ENCODE data around the gene PTGES2. TPM values are rescaled to one million over a fixed set of nuclear protein-coding genes. Genes with fewer than 3 reads are reported as not detected.

Gene PTGES2
- polyA plus RNA-seq, 1 experiment = 91.9 TPM

- no peak for DNase-seq (ENCODE audit: low read depth)
- no peak for TF ChIP-seq CTCF (IDR thresholded peaks at IDR 0.05; ENCODE audit: insufficient read depth, low read depth, low read length)
- ChIA-PET POLR2A (no interaction called here), CTCF (interaction anchor here (0.6 to 2.2 kb wide), 3 partner anchors 18 to 29 kb away, joined by 3 to 8 read pairs (median 6); partner anchors contain the start of gene PTGES2)
- peaks cover 1% of the 10 kb centered on the region for H3K27me3 ChIP-seq (ENCODE audit: control insufficient read depth, insufficient read depth, low read length)
- no peaks in the 10 kb centered on the region for H3K36me3 ChIP-seq (ENCODE audit: control insufficient read depth, insufficient read depth, low read length)
- H3K4me3 ChIP-seq (ENCODE audit: low read depth, low read length) = no peak overlapping the region
Measured at GRCh38 chr9:128146591-128147120, 19.1 kb upstream of the PTGES2 start.

- CTCF ChIA-PET = interaction anchor here (2.2 kb wide), 1 partner anchor 18 kb away, joined by 8 read pairs; the partner anchor contains the start of gene PTGES2
- Histone ChIP-seq H3K27me3 (ENCODE audit: control insufficient read depth, insufficient read depth, low read length) (peaks cover 1% of the 10 kb centered on the region), H3K4me3 (ENCODE audit: low read depth, low read length) (no peak overlapping the region), H3K36me3 (ENCODE audit: control insufficient read depth, insufficient read depth, low read length) (no peaks in the 10 kb centered on the region)
- TF ChIP-seq CTCF (IDR thresholded peaks at IDR 0.05; ENCODE audit: insufficient read depth, low read depth, low read length) = no peak
- POLR2A ChIA-PET = no interaction called here
- DNase-seq (ENCODE audit: low read depth) = no peak
Measured at GRCh38 chr9:128145951-128146351, 18.4 kb upstream of the PTGES2 start.

GRCh38 chr9:128145536-128145935 lies 18.0 kb upstream of the PTGES2 start:
- no peak for DNase-seq (ENCODE audit: low read depth)
- CTCF ChIA-PET = interaction anchor here (2.2 kb wide), 1 partner anchor 17 kb away, joined by 8 read pairs; the partner anchor contains the start of gene PTGES2
- H3K27me3 ChIP-seq (ENCODE audit: control insufficient read depth, insufficient read depth, low read length) = peaks cover 1% of the 10 kb centered on the region
- POLR2A ChIA-PET = no interaction called here
- H3K4me3 ChIP-seq (ENCODE audit: low read depth, low read length) = no peak overlapping the region
- TF ChIP-seq CTCF (IDR thresholded peaks at IDR 0.05; ENCODE audit: insufficient read depth, low read depth, low read length) = no peak
- no peaks in the 10 kb centered on the region for H3K36me3 ChIP-seq (ENCODE audit: control insufficient read depth, insufficient read depth, low read length)

- no peak overlapping the region for H3K4me3 ChIP-seq (ENCODE audit: low read depth, low read length)
- no peak for DNase-seq (ENCODE audit: low read depth)
- ChIA-PET POLR2A (no interaction called here), CTCF (interaction anchor here (2.2 to 2.6 kb wide), 2 partner anchors 16 to 27 kb away, joined by 8 to 10 read pairs; partner anchors contain the start of gene PTGES2)
- TF ChIP-seq CTCF (IDR thresholded peaks at IDR 0.05; ENCODE audit: insufficient read depth, low read depth, low read length) = no peak
- H3K27me3 ChIP-seq (ENCODE audit: control insufficient read depth, insufficient read depth, low read length) = peaks cover 1% of the 10 kb centered on the region
- no peaks in the 10 kb centered on the region for H3K36me3 ChIP-seq (ENCODE audit: control insufficient read depth, insufficient read depth, low read length)
Measured at GRCh38 chr9:128144239-128145181, 17.0 kb upstream of the PTGES2 start.
